ENCODE data around the gene TMEM72.

DNA sequence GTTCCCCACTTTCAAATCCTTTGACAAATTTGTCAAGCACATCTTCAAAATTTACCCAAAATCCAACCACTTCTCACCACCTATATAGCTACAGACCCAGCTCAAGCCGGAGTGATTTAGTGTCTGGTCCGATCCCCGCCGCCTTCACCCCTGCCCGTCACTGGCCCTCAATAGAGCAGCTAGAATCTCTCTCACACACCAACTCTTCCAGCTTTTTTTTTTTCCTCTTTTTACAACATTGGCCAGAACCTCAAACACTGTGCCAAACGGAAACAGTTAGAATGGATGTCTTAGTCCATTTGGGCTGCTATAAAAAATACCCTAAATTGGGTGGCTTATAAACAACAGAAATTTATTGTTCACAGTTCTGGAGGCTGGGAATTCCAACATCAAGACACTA lies 41.1 kb upstream of the TMEM72 start:
- no peak for TF ChIP-seq POLR2AphosphoS5 (IDR thresholded peaks at IDR 0.05)
- TF ChIP-seq, protein P1, sequence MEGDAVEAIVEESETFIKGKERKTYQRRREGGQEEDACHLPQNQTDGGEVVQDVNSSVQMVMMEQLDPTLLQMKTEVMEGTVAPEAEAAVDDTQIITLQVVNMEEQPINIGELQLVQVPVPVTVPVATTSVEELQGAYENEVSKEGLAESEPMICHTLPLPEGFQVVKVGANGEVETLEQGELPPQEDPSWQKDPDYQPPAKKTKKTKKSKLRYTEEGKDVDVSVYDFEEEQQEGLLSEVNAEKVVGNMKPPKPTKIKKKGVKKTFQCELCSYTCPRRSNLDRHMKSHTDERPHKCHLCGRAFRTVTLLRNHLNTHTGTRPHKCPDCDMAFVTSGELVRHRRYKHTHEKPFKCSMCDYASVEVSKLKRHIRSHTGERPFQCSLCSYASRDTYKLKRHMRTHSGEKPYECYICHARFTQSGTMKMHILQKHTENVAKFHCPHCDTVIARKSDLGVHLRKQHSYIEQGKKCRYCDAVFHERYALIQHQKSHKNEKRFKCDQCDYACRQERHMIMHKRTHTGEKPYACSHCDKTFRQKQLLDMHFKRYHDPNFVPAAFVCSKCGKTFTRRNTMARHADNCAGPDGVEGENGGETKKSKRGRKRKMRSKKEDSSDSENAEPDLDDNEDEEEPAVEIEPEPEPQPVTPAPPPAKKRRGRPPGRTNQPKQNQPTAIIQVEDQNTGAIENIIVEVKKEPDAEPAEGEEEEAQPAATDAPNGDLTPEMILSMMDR (IDR thresholded peaks at IDR 0.05; ENCODE audit: poor library complexity, severe bottlenecking): no peak
- TF ChIP-seq SMC3 (conservative IDR thresholded peaks at IDR 0.05; ENCODE audit: poor library complexity): no peak
- TF ChIP-seq EP300 (conservative IDR thresholded peaks at IDR 0.05; ENCODE audit: poor library complexity, severe bottlenecking): no peak
- TF ChIP-seq EZH2 (IDR thresholded peaks at IDR 0.05; ENCODE audit: borderline replicate concordance, insufficient read depth, low read length, poor library complexity, severe bottlenecking): no peak
- no peak for TF ChIP-seq TAF1 (IDR thresholded peaks at IDR 0.05; ENCODE audit: low read depth)

Measured in neural cell (in vitro differentiated cells).